Astrocyte of the cerebellum (primary cell): Measurements from ENCODE around the gene SRGAP2C.
"Not testable (repeated sequence)": the region's sequence is repeated elsewhere in the genome, so short reads cannot be mapped to it uniquely, and the experiment has no call there.

ENCODE experiments used
- DNase-seq: peaks from one replicate; pipeline ENCODE4 v3.0.0-alpha.2; 2011; ENCODE audit warnings: low read depth
- H3K4me3 ChIP-seq: 2 replicates; pipeline ENCODE4 v1.5.1; 2011; ENCODE audit warnings: mild to moderate bottlenecking, low read depth, low read length, moderate library complexity
- CTCF ChIP-seq: IDR thresholded peaks from 2 replicates; pipeline ENCODE4 v1.5.1; 2012; ENCODE audit warnings: low read length, low read depth, moderate library complexity, mild to moderate bottlenecking; ENCODE audit errors: missing control alignments
- in situ Hi-C: cut with HindIII; loops from 2 replicates; pipeline ENCODE4 v1.10.0; 2017; ENCODE audit warnings: low sequenced_read_pairs

SRGAP2C gene

DNA sequence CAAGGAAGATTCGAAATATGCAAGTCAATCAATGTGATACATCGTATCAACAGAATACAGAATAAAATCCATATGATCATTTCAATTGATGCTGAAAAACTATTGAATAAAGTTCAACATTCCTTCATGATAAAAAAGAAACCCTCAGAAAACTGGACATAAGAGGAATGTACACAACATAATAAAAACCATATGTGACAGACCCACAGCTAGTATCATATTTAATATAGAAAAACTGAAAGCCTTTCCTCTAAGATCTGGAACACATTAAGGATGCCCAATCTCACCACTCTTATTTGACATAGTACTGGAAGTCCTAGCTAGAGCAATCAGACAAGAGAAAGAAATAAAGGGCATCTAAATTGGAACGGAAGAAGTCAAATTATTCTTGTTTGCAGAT is 254.1 kb downstream of the SRGAP2C start:
- in situ Hi-C loops, H3K4me3 ChIP-seq: not testable (repeated sequence)

DNA sequence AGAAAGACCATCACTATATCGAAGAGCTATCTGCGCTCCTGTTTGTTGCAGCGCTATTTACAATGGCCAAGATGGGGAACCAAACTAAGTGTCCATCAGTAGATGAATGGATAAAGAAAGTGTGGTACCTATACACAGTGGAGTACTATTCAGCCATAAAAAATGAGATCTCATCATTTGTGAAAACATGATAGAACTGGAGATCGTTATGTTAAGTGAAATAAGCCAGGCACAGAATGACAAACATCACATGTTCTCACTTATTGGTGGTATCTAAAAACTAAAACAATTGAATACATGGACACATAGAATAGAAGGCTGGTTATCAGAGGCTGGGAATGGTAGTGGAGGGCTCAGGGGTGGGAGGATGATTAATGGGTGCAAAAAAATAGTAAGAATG is 256.2 kb downstream of the SRGAP2C start:
- DNase-seq: no peak
- no peak overlapping the region for H3K4me3 ChIP-seq
- no peak for TF ChIP-seq CTCF
- in situ Hi-C loops: no loop called here

More for the DNA sequence above, 254.1 kb downstream of the SRGAP2C start:
- DNase-seq: not testable (repeated sequence)
